Endodermal cell (in vitro differentiated cells): ENCODE data around the gene SERINC2. TPM values are rescaled to one million over a fixed set of nuclear protein-coding genes. Genes with fewer than 3 reads are reported as not detected.

Experiments
- DNase-seq: peaks from one replicate; pipeline ENCODE4 v3.0.0-alpha.2; 2017
- H3K27ac ChIP-seq: 2 replicates; pipeline ENCODE4 v1.5.1; 2013; ENCODE audit warnings: mild to moderate bottlenecking, low read depth, low read length, moderate library complexity
- H3K27me3 ChIP-seq: 2 replicates; pipeline ENCODE4 v1.6.1; 2013; ENCODE audit warnings: mild to moderate bottlenecking, low read length, moderate library complexity; ENCODE audit not compliant: insufficient read depth, control insufficient read depth, poor library complexity, severe bottlenecking
- H3K36me3 ChIP-seq: 2 replicates; pipeline ENCODE4 v1.7.0; 2013; ENCODE audit warnings: mild to moderate bottlenecking, low read length, moderate library complexity; ENCODE audit not compliant: control insufficient read depth, insufficient read depth
- H3K4me1 ChIP-seq: one replicate; pipeline ENCODE4 v1.7.0; 2013; ENCODE audit warnings: low read length; ENCODE audit not compliant: control insufficient read depth, insufficient read depth
- H3K4me3 ChIP-seq: 2 replicates; pipeline ENCODE4 v1.5.1; 2013; ENCODE audit warnings: mild to moderate bottlenecking, low read length, moderate library complexity
- H3K9ac ChIP-seq: 2 replicates; pipeline ENCODE4 v1.6.1; 2013; ENCODE audit warnings: mild to moderate bottlenecking, low read length, moderate library complexity; ENCODE audit not compliant: poor library complexity, severe bottlenecking; ENCODE audit errors: extremely low read depth
- H3K9me3 ChIP-seq: 2 replicates; pipeline ENCODE4 v1.6.1; 2013; ENCODE audit warnings: mild to moderate bottlenecking, low read length, moderate library complexity; ENCODE audit not compliant: control insufficient read depth
- H3K27ac Mint-ChIP-seq: 2 replicates; pipeline ENCODE4 v1.8.0; 2020; ENCODE audit warnings: mixed read lengths
- H3K27me3 Mint-ChIP-seq: 2 replicates; pipeline ENCODE4 v1.8.0; 2021; ENCODE audit warnings: mild to moderate bottlenecking, mixed read lengths; ENCODE audit not compliant: insufficient read depth
- H3K36me3 Mint-ChIP-seq: 2 replicates; pipeline ENCODE4 v1.8.0; 2020; ENCODE audit warnings: low read depth, mixed read lengths
- H3K4me1 Mint-ChIP-seq: 2 replicates; pipeline ENCODE4 v1.8.0; 2020; ENCODE audit warnings: mixed read lengths
- H3K4me3 Mint-ChIP-seq: 2 replicates; pipeline ENCODE4 v1.8.0; 2020; ENCODE audit warnings: mild to moderate bottlenecking, moderate library complexity, mixed read lengths
- H3K9me3 Mint-ChIP-seq: 2 replicates; pipeline ENCODE4 v1.8.0; 2020; ENCODE audit warnings: mild to moderate bottlenecking, mixed read lengths
- WGBS, 2 experiments: methylation state at CpG; one replicate each; pipeline versions ENCODE4 v1.1.5 to v1.1.7; 2013; ENCODE audit warnings: missing lambda C conversion rate in 2 of 2, mixed read lengths in 1 of 2; ENCODE audit not compliant: insufficient coverage in 1 of 2, insufficient read length in 1 of 2; 5-methylcytosine and 5-hydroxymethylcytosine counted together
- total RNA-seq, 2 donors: library from RNA; stranded (reverse); fragmentation: NEBNext Ultra II Directional in 1 of 2; extraction: Animal tissue kit (Norgen Biotek cat#: 25700) in 1 of 2; gene quantifications; 2 replicates in 1 of 2; 3 replicates in 1 of 2; pipeline ENCODE4 v1.2.1, GENCODE V29; 2021
- TF ChIP-seq, protein P1 (sequence below): fragments of 200-600 bp; sonication (generic); conservative IDR thresholded peaks from 2 replicates; pipeline ENCODE4 v1.5.0; 2021; ENCODE audit warnings: antibody characterized with exemption, mild to moderate bottlenecking

Gene SERINC2
- total RNA-seq, 2 donors from 2014 or later = 25.9 to 35.1 TPM

- no peaks in the 10 kb centered on the region for H3K9me3 ChIP-seq
- peak within 1 kb of the TSS; percentile 90 for H3K27ac ChIP-seq
- 5 to 6% methylated on average over 15 to 44 of the region's 44 CpGs for WGBS, 2 experiments
- no peaks in the 10 kb centered on the region for H3K36me3 ChIP-seq
- H3K27me3 Mint-ChIP-seq = peaks cover 6% of the 10 kb centered on the region
- no peaks in the 10 kb centered on the region for H3K9me3 Mint-ChIP-seq
- H3K9ac ChIP-seq = peak within 1 kb of the TSS; percentile 74
- peak; percentile 98 for DNase-seq
- H3K4me1 ChIP-seq = peaks cover 24% of the 10 kb centered on the region
- peak within 1 kb of the TSS; percentile 78 for H3K4me3 ChIP-seq
- no peaks in the 10 kb centered on the region for H3K36me3 Mint-ChIP-seq
- H3K27me3 ChIP-seq = no peaks in the 10 kb centered on the region
- TF ChIP-seq, protein P1, sequence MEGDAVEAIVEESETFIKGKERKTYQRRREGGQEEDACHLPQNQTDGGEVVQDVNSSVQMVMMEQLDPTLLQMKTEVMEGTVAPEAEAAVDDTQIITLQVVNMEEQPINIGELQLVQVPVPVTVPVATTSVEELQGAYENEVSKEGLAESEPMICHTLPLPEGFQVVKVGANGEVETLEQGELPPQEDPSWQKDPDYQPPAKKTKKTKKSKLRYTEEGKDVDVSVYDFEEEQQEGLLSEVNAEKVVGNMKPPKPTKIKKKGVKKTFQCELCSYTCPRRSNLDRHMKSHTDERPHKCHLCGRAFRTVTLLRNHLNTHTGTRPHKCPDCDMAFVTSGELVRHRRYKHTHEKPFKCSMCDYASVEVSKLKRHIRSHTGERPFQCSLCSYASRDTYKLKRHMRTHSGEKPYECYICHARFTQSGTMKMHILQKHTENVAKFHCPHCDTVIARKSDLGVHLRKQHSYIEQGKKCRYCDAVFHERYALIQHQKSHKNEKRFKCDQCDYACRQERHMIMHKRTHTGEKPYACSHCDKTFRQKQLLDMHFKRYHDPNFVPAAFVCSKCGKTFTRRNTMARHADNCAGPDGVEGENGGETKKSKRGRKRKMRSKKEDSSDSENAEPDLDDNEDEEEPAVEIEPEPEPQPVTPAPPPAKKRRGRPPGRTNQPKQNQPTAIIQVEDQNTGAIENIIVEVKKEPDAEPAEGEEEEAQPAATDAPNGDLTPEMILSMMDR = peak; percentile 15
- peaks cover 42% of the 10 kb centered on the region for H3K4me1 Mint-ChIP-seq
- H3K27ac Mint-ChIP-seq = peak within 1 kb of the TSS; percentile 91
- H3K4me3 Mint-ChIP-seq = peak within 1 kb of the TSS; percentile 57
Measured at GRCh38 chr1:31373056-31373896, 39.7 kb upstream of the SERINC2 start, which contains the start of gene FABP3. Gene FABP3 (minus strand): TSS chr1:31373076. CDS start chr1:31373014, 62 bp downstream.

DNA sequence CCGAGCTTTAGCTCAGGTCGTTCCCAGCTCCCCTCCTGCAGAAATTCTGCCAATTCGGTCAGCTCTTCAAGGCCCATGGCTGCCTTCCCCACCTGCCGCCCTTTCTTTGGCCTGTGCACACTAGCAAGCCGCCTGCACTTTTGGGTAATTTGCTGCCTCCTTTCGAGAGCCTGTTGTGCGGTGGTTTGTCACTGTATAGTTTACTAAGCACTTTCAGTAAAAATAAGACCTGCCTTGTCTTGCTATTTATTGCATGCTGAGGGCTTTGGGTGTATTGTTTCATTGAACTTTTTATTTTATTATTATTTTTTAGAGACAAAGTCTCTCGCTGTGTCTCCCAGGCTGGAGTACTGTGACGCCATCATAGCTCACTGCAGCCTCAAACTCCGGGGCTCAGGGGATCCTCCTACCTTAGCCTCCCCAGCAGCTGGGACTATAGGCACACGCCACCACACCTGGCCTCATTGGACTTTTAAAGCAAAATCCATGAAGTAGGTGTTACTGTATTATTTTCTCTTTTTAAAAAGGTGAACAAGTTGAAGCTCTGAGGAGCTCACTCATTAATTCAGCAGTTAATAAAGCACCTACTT lies 39.0 kb upstream of the SERINC2 start:
- no peaks in the 10 kb centered on the region for H3K9me3 Mint-ChIP-seq
- peak overlapping the region; percentile 68 for H3K4me3 ChIP-seq
- H3K4me1 ChIP-seq = peaks cover 24% of the 10 kb centered on the region

GRCh38 chr1:31374511-31375196 lies 38.4 kb upstream of the SERINC2 start:
- no peaks in the 10 kb centered on the region for H3K36me3 Mint-ChIP-seq
- no peak overlapping the region for H3K4me3 Mint-ChIP-seq
- peaks cover 24% of the 10 kb centered on the region for H3K4me1 ChIP-seq
- H3K27ac ChIP-seq = no peak overlapping the region
- no peaks in the 10 kb centered on the region for H3K9me3 ChIP-seq
- peaks cover 8% of the 10 kb centered on the region for H3K27me3 Mint-ChIP-seq
- H3K4me3 ChIP-seq = no peak overlapping the region
- peaks cover 42% of the 10 kb centered on the region for H3K4me1 Mint-ChIP-seq
- TF ChIP-seq, protein P1 = no peak
- WGBS, 2 experiments = 94 to 96% methylated on average over 5 to 7 of the region's 7 CpGs
- H3K36me3 ChIP-seq = no peaks in the 10 kb centered on the region
- H3K27ac Mint-ChIP-seq = peak overlapping the region; percentile 52
- no peak for DNase-seq
- H3K9ac ChIP-seq = no peak overlapping the region
- no peaks in the 10 kb centered on the region for H3K27me3 ChIP-seq
- no peaks in the 10 kb centered on the region for H3K9me3 Mint-ChIP-seq

More for the DNA sequence above, 39.0 kb upstream of the SERINC2 start:
- Histone ChIP-seq H3K9ac (peak overlapping the region; percentile 30), H3K9me3 (no peaks in the 10 kb centered on the region), H3K27ac (peak overlapping the region; percentile 90), H3K27me3 (no peaks in the 10 kb centered on the region), H3K36me3 (no peaks in the 10 kb centered on the region)
- Mint-ChIP-seq H3K36me3 (no peaks in the 10 kb centered on the region), H3K4me3 (peak overlapping the region; percentile 57), H3K27ac (peak overlapping the region; percentile 91), H3K27me3 (peaks cover 8% of the 10 kb centered on the region), H3K4me1 (peaks cover 42% of the 10 kb centered on the region)
- no peak for DNase-seq
- TF ChIP-seq, protein P1 = no peak
- 47 to 51% methylated on average over 8 to 11 of the region's 11 CpGs for WGBS, 2 experiments
